Mammary epithelial cell (primary cell): Measurements from ENCODE around the gene SEMA3G.

ENCODE experiments used
- CTCF ChIP-seq, 2 donors: IDR thresholded peaks in 1 of 2; conservative IDR thresholded peaks in 1 of 2; 2 replicates each; pipeline ENCODE4 v1.5.1; 2011 to 2012; ENCODE audit warnings: inconsistent platforms in 2 of 2, low read length in 2 of 2, mild to moderate bottlenecking in 2 of 2, control low read depth in 1 of 2, low read depth in 1 of 2; ENCODE audit not compliant: insufficient read depth in 1 of 2; ENCODE audit errors: extremely low read depth in 1 of 2
- EZH2 ChIP-seq: IDR thresholded peaks from 2 replicates; pipeline ENCODE4 v1.6.1; 2012; ENCODE audit warnings: low read length, inconsistent platforms, borderline replicate concordance

GRCh38 chr3:52438579-52439425, 6.1 kb downstream of the SEMA3G start:
- TF ChIP-seq CTCF (conservative IDR thresholded peaks at IDR 0.05 in 1 of 2, IDR thresholded peaks at IDR 0.05 in 1 of 2; ENCODE audit: extremely low read depth in 1 of 2, insufficient read depth in 1 of 2, low read depth in 1 of 2, low read length in 2 of 2) (no peak), EZH2 (no peak)
